SK-N-MC (cell line): ENCODE measurements around the gene RPS14.
"Not testable (repeated sequence)": the region's sequence is repeated elsewhere in the genome, so short reads cannot be mapped to it uniquely, and the experiment has no call there.

Source experiments
- DNase-seq: peaks from one replicate; pipeline ENCODE4 v3.0.0-alpha.2; 2011; ENCODE audit warnings: low read depth, low spot score
- H3K27ac ChIP-seq: fragments of 200-600 bp; sonication (generic); 2 replicates; pipeline ENCODE4 v1.5.1; 2016; ENCODE audit warnings: mixed run types
- H3K36me3 ChIP-seq: fragments of 200-600 bp; sonication (generic); 2 replicates; pipeline ENCODE4 v1.6.1; 2017; ENCODE audit warnings: antibody characterized with exemption, low read length, mixed read lengths; ENCODE audit not compliant: insufficient read depth
- H3K4me3 ChIP-seq: fragments of 200-600 bp; sonication (generic); 2 replicates; pipeline ENCODE4 v1.5.1; 2016
- H3K9ac ChIP-seq: fragments of 200-600 bp; sonication (generic); 2 replicates; pipeline ENCODE4 v1.8.0; 2017; ENCODE audit warnings: mixed run types, mixed read lengths; ENCODE audit not compliant: insufficient read length
- H3K9me3 ChIP-seq: fragments of 200-600 bp; sonication (generic); 2 replicates; pipeline ENCODE4 v1.6.1; 2017; ENCODE audit warnings: low read depth, mild to moderate bottlenecking, antibody characterized with exemption, low read length, moderate library complexity, mixed read lengths
- EZH2 ChIP-seq: fragments of 200-600 bp; sonication (generic); IDR thresholded peaks from one replicate; pipeline ENCODE4 v1.6.1; 2017; ENCODE audit warnings: antibody characterized with exemption
- FOXP2 ChIP-seq: optimal IDR thresholded peaks from 2 replicates; pipeline ENCODE3; 2011; ENCODE audit warnings: mild to moderate bottlenecking, moderate library complexity; ENCODE audit not compliant: insufficient read depth; ENCODE audit errors: extremely low read length, control extremely low read depth
- POLR2AphosphoS5 ChIP-seq: IDR thresholded peaks from 2 replicates; pipeline ENCODE4 v1.6.1; 2012; ENCODE audit warnings: mild to moderate bottlenecking, low read depth, low read length, borderline replicate concordance

Gene RPS14

DNA sequence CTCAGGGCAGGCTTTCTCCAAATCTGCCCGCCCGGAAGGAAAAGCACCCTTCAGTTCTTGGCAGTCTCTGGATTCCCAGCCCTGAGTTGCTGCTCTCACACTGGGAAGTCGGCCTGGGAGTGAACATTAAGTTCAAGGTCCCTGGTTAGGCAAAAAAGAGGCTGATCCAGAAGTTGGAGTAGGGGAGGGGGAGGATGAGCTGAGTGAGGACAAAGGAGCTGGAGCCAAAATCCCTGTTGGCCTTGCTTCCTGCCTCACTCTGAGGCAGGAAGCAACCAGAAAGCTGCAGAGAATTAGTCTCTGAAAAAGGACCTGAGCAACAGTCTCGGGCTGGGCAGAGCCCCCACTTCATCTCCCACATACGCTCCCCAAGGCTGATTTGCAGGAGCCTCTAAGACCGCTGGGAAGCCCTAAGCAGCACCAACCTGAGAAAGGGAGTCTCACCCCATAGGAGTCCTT, 15.0 kb upstream of the RPS14 start:
- no peak overlapping the region for H3K9ac ChIP-seq
- H3K4me3 ChIP-seq: no peak overlapping the region
- TF ChIP-seq EZH2 (no peak), POLR2AphosphoS5 (no peak), FOXP2 (no peak)
- no peaks in the 10 kb centered on the region for H3K9me3 ChIP-seq
- H3K27ac ChIP-seq: no peak overlapping the region
- H3K36me3 ChIP-seq: no peaks in the 10 kb centered on the region
- DNase-seq: no peak

GRCh38 chr5:150461231-150461630, 11.7 kb upstream of the RPS14 start:
- Histone ChIP-seq H3K4me3 (no peak overlapping the region), H3K9me3 (no peaks in the 10 kb centered on the region), H3K36me3 (no peaks in the 10 kb centered on the region), H3K9ac (no peak overlapping the region), H3K27ac (no peak overlapping the region)
- no peak for DNase-seq
- TF ChIP-seq EZH2: no peak
- TF ChIP-seq FOXP2: no peak
- no peak for TF ChIP-seq POLR2AphosphoS5

DNA sequence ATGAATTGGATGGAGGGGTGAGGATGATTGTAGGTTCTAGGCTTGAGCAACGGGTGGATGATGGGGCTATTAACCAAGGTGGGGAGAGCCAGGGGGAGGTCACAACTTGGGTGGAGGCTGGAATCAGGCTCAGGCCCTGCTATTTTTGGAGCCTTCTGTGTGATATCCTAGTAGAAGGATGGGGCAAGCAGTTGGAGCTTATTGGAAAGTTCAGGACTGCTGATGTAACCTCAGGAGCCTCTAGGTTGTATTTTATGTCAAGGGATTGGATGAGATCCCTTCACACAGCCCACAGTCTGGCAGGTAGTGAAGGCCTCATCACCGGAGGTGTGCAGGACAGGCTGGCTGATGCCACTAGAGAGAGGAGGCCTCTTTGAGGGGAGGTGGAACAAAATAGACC, 11.2 kb upstream of the RPS14 start:
- Histone ChIP-seq H3K9me3 (no peaks in the 10 kb centered on the region), H3K36me3 (no peaks in the 10 kb centered on the region), H3K4me3 (no peak overlapping the region), H3K9ac (no peak overlapping the region), H3K27ac (no peak overlapping the region)
- TF ChIP-seq POLR2AphosphoS5 (no peak), EZH2 (no peak), FOXP2 (no peak)
- no peak for DNase-seq

DNA sequence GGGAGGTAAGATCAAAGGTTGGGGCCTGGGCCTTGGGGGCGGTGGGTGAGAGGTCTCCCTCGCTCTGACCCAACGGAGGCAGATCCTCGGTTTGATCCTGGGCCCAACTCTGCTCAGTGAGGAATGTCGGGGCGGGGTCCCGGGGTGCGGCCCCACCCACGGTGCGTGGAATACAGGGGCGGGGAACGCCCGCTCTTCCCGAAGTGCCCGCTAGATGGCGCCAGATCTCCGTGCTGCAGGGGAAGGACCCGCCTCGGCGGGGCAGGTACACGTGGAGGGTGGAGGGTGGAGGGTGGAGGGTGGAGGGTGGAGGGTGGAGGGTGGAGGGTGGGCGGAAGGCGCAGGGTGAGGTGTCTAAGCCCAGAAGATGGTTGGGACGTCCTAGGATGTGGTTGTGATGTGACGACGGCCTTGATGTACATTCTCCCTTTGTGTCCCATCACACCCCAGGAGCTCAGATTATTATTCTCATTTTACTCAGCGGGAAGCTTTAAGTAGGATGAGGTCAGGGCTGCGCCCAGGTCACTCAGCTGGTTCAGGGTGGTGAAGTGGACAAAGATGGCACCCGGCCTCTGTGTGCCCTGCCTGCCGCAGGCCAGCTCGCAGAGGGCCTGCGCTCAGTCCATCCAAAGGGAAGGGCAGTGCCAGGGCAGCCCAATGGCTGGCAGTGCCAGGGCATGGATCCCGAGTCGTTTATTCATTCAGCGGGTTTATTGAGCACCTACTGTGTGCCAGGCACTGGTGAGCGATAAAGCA, 9.4 kb upstream of the RPS14 start:
- H3K9me3 ChIP-seq: no peaks in the 10 kb centered on the region
- H3K9ac ChIP-seq: no peak overlapping the region
- peak overlapping the region; percentile 41; the same call in 1 of the 2 replicates for H3K4me3 ChIP-seq
- DNase-seq: no peak
- TF ChIP-seq POLR2AphosphoS5 (0 out of 2 replicates have a peak, but pooled peaks have one; percentile 21), FOXP2 (no peak)
- H3K36me3 ChIP-seq: no peaks in the 10 kb centered on the region
- no peak overlapping the region for H3K27ac ChIP-seq

GRCh38 chr5:150457562-150458240, 8.2 kb upstream of the RPS14 start:
- H3K9me3 ChIP-seq: no peaks in the 10 kb centered on the region
- no peak overlapping the region for H3K9ac ChIP-seq
- TF ChIP-seq EZH2: no peak
- no peak for TF ChIP-seq FOXP2
- no peak for TF ChIP-seq POLR2AphosphoS5
- H3K27ac ChIP-seq: no peak overlapping the region
- no peak overlapping the region for H3K4me3 ChIP-seq
- DNase-seq: no peak
- no peaks in the 10 kb centered on the region for H3K36me3 ChIP-seq

GRCh38 chr5:150457121-150457520, 7.6 kb upstream of the RPS14 start:
- H3K36me3 ChIP-seq: no peaks in the 10 kb centered on the region
- TF ChIP-seq EZH2 (no peak), POLR2AphosphoS5 (no peak), FOXP2 (no peak)
- DNase-seq: no peak
- H3K9me3 ChIP-seq: no peaks in the 10 kb centered on the region
- H3K9ac ChIP-seq: no peak overlapping the region
- H3K27ac ChIP-seq: no peak overlapping the region
- H3K4me3 ChIP-seq: no peak overlapping the region

DNA sequence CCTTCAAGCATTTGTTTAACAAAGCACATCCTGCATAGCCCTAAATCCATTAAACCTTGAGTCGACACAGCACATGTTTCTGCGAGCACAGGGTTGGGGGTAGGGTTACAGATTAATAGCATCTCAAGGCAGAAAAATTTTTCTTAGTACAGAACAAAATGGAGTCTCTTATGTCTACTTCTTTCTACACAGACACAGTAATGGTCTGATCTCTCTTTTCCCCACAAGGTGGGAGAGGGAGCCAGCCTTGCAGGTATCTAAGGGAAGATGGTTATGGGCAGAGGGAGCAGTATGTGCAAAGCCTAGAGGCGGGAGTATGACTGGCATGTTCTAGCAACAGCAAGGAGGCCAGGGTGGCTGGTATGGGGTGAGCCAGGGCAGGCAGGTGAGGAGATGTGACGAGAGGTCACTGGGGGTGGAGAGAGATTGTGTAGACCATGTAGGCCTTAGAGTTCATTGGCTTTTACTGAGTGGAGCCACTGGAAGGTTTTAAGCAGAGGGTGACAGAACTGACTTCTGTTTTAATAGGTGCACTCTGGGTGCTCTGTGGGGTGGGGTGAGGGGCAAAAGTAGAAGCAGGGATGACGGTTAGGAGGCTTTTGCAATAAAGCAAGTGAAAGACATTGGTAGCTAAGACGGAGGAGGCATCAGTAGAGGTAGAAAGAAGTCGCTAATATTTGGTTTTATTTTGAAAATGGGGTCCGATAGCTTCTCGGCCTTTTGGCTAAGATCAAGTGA, 5.1 kb upstream of the RPS14 start:
- H3K9ac ChIP-seq: no peak overlapping the region
- H3K9me3 ChIP-seq: peaks cover 4% of the 10 kb centered on the region; the same call in 1 of the 2 replicates
- no peak overlapping the region for H3K4me3 ChIP-seq
- DNase-seq: no peak
- TF ChIP-seq EZH2 (no peak), POLR2AphosphoS5 (no peak), FOXP2 (no peak)
- no peaks in the 10 kb centered on the region for H3K36me3 ChIP-seq
- no peak overlapping the region for H3K27ac ChIP-seq

- H3K9ac ChIP-seq, H3K4me3 ChIP-seq, H3K36me3 ChIP-seq, DNase-seq, H3K9me3 ChIP-seq, H3K27ac ChIP-seq: not testable (repeated sequence)
Measured at GRCh38 chr5:150454027-150454426, 4.5 kb upstream of the RPS14 start.
